NCI-H82 treated with DMSO at 0.1 percent for 48 hours (cell line): ENCODE measurements around the gene TFDP2.
A peak's percentile ranks its signal among the peaks of the same experiment; 100 is the strongest.
"Not testable (repeated sequence)": the region's sequence is repeated elsewhere in the genome, so short reads cannot be mapped to it uniquely, and the experiment has no call there.

ENCODE experiments used
- DNase-seq: peaks from one replicate; lab custom pipeline; 2025; ENCODE audit not compliant: unreplicated experiment; lab: John Stamatoyannopoulos, UW

TFDP2 gene

DNA sequence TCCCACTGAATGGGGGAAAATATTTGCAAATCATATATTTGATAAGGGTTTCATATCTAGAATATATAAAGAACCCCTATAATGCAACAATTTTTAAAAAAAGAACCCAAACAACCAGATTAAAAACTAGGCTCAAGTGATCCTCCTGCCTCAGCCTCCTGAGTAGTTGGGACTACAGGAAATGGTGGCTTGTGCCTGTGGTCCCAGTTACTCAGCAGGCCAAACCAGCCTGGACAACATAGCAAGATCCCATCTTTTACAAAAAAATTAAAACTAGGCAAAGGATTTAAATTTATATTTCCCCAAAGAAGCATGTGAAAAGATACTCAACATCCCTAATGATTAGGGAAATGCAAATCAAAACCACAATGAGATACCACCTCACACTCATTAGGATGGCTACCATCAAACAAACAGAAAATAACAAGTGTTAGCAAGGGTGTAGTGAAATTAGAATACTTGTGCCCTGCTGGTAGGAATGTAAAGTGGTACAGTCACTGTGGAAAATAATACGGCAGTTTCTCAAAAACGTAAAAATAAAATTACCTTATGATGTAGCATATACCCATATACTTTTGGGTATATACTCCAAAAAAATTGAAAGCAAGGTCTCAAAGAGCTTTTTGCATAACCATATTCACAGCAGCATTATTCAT, 19.7 kb downstream of the TFDP2 start:
- DNase-seq = no peak

DNA sequence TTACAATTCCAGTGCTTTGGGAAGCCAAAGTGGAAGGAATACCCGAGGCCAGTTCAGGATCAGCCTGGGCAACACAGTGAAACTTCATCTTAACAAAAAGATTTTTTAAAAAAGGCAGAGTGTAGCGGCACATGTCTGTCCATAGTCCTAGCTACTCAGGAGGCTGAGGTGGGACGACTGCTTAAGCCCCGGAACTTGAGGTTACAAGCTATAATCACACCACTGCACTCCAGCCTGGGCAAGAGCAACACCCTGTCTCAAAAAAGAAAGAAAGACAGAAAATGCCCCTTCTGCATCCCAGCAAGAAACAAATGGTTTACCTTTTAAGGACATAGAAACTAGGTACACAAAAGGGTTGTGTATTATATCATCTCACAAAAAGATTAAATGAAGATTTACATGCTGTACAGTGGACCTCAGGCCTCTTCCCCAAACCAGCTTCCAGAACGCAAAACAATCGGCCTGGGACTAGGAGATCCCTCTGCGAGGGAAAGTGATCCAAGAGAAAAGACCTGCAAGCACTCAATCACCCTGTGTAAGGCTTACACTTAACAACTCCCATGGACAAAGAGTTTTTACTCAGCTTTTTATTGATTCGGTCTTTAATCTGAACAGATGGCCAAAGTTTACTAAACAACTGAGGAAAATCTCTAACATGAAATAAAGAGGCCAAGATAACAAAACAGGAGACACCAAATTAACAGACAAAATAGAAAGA, 21.2 kb downstream of the TFDP2 start:
- no peak for DNase-seq

DNA sequence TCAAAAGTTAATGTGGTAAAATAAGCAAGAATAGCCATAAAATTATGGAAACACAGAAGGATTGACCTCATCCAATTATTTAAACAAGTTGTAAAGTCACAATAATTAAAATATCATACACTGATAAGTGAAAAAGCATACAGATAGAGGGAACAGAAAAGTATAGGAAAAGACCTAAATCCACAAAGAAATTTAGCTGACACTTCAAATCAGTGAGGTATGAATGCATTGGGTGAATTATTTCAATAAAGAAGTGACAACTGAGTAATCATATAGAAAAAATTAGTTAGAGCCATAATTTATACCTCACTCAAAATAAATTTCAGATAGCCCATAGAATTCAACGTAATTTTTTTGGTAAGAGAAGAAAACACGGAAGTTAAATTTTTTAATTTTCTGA, 25.1 kb downstream of the TFDP2 start:
- DNase-seq = no peak

DNA sequence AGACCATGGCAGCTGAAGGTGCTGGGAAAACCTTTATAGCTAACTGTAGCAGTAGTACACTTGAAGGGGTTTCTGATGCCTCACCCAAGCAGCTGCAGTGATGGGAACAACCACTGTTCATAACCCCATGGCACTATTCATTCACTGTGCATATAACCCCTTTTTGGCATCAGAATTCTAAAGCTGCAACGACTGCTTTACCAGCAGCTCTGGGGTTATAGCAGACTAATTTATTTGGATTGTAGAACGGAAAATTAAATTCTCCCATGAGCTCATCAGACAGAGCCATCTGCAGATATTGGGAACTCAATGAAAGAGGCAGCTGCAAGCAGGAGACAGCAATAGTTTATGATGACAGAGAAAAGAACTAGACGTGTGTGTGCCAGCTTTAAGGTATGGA, 28.6 kb downstream of the TFDP2 start:
- DNase-seq = no peak

DNA sequence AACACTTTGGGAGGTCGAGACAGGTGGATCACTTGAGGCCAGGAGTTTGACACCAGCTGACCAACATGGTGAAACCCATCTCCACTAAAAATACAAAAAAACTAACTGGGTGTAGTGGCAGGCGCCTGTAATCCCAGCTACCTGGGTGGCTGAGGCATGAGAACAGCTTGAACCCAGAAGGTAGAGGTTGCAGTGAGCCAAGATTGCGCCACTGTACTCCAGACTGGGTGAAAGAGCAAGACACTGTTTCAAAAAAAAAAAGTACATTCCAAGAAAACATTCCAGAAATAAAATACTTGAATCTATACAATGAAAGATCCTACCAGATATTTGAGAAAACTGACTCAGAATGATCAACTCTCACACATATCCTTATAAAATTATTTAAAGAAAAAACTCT, 30.4 kb downstream of the TFDP2 start:
- DNase-seq = no peak

DNA sequence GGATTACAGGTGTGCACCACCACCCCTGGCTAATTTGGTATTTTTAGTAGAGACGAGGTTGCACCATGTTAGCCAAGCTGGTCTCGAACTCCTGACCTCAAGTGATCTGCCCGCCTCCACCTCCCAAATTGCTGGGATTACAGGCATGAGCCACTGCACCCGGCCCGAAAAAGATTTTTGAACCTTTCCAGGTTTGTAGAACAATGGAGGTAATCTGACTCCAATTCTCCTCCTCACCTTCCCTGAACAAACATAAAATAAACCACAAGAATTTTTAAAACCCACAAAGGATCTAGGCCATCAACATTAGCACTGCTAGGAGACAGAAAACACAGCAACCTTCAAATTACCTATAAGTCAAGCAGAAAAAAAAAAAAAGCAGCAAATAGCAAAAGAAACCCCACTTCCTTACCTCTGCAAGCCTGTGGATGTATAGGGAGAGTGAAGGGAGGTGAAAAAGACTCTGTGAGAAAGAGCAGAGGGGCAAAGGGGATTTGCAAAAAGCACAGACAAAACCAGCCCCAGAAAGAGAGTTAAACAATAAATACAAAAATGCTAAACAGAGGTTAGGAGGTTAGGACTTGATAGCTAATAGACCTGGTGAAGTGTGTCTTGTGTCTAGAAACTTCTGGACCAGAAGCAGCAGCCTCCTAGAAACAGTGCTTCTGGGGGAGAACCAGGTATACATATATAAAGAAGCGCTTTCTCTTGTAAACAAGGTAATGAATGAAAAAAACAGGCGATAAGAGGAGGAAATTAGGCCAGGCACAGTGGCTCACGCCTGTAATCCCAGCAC, 32.1 kb downstream of the TFDP2 start:
- no peak for DNase-seq

DNA sequence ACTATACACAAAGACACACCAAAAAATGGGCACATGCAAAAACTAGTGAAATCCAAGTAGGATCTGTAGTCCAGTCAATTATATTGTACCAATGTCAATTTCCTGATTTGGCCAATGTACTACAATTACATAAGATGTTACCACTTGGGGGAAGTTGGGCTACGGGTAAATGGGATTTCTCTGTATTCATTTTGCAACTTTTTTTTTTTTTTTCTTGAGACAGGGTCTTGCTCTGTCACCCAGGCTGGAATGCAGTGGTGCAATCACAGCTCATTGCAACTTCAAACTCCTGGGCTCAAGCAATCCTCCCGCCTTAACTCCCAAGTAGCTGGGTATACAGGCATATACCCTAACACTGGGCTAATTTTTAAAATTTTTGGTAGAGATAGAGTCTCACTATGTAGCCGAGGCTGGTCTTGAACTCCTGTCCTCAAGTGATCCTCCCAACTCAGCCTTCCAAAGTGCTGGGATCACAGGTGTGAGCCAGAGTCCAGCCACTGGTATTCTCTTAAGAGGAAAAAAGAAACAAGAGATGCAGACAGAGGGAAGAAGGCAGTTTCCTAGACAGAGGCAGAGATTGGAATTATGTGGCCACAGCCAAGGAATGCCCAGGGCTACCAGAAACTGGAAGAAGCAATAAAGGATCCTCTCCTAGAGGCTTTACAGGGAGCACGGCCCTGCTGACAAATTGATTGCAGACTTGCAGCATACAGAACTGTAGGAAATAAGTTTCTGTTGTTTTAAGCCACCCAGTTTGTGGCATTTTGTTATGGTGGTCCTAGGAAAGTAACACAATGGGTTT, 33.3 kb downstream of the TFDP2 start:
- no peak for DNase-seq

DNA sequence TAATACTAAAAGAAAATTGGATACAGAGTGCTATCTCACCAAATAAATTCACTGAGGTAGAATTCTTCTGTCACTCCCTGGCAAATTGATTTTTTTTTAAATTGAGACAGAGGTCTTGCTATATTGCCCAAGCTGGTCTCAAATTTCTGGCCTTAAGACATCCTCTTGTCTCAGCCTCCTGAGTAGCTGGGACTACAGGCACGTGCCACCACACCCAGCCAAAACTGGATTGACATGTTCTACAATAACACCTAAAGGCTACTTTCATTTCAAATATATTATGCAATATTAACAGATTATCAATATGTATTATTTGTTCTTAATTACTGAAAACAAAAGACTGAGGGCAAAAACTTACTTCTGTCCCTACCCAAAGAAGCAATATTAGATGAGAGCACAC, 36.7 kb downstream of the TFDP2 start:
- DNase-seq = no peak

DNA sequence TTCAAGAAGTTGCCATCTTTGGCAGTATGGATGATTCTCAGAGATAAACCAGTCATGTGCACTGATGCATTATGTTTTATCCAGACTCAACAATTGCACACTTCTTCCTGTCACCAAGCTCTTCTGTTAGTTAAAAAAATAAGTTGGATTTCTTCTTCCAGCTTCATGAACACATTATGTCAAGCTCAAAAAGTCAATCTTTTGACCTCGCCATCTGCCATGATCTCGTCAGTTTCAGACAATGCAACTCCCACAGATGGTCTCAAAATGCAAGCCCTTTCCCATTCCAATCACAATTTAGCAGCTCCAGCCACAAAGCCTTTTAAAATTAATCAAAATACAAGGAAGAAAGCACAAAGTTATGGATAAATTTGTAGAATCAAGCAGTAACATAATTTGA, 42.8 kb downstream of the TFDP2 start:
- DNase-seq = peak; percentile 75

DNA sequence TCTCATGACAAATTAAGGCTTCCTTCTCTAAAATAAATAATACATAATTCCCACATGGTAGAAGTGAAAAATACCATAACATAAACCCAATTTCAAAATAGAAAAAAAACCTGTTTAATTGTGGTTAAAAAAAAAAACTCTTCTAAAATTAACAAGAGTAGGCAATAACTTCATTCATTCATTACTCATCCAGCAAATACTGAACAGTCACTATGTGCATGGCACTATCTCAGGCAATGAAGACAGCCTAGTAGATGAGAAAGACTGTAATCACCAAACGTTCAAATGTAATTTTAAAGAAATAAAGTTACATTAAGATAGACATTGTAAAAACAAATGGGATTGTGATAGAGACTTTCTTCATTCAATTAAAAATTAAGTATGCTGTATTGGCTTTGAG, 43.4 kb downstream of the TFDP2 start:
- DNase-seq = no peak

DNA sequence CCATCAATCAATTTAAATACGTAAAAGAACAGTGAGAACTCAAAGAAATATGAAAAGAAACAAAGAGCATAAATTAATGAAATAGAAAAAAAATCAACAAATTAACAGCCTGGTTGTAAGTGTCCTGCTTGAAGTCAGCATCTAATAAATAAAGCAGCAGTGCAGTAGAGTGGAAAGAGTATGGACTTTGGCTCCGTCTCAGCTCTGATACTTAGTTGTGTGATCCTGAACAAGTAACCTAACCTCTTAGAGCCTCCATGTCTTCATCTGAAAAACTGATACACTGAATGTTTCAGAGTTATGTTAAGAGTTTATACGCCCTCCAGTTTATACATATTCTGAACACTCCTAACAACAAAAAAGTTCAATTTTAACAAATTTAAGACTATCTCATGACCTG, 44.6 kb downstream of the TFDP2 start:
- no peak for DNase-seq

DNA sequence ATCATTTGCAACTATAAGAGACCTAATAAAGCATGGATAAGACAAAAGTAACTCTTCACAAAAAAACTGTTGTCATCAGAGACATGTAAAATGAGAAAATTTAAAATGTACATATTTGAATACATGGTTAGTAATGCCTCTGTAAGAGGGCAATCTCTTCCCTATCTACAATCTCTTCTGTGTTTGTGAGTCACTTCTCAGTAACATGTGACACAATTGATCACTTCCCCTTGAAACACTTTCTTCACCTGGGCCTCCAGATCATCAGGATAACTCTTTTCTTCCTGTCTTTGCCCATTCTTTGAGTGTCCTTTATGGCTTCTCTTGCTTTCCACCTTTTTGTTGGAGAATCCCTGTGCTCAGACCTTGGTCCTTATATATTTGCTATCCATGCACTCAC, 50.4 kb downstream of the TFDP2 start:
- no peak for DNase-seq

DNA sequence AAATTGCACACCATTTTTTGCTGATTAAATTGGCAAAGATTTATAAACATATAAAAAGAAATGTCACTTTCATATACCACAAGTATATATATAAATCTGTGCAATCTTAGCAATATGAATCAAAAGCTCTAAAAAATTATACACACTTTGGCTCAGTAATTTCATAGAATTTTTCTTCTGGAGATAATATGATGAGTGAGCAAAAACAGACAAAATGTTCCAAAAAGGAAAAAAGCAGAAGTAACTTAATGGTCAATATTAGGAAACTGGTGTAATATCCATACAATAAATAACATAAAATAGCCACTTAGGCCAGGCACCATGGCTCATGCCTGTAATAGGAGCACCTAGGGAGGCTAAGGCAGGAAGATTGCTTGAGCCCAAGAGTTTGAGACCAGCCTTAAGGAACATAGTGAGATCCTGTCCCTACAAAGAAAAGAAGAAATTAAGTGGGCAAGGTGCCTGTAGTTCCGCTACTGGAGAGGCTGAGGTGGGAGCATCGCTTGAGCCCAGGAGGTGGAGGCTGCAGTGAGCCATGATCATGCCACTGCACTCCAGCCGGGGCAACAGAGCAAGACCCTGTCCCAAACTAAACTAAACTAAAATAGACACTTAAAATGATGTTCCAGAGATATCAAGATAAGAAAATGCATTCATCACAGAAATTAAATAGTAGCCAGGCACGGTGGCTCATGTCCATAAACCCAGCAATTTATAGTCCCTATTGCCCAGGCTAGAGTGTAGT, 52.1 kb downstream of the TFDP2 start:
- no peak for DNase-seq

DNA sequence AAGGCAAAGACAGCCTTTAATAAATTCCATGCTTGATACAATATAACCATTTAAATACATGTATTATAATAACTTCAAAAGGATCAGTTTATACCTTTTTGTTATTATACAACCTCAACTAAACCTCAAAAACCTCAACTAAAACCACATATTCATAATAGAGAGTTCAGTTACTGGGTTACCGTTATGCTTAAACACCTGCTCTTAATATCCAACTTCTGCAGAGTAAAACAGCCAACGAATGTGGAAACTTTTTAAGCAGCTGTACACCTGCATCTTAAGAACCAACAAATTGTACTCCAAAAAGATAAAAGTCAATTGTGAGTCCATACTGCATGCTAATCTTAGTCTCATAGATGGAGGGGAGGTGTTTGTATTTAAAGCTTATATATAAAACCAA, 53.5 kb downstream of the TFDP2 start:
- DNase-seq = no peak

DNA sequence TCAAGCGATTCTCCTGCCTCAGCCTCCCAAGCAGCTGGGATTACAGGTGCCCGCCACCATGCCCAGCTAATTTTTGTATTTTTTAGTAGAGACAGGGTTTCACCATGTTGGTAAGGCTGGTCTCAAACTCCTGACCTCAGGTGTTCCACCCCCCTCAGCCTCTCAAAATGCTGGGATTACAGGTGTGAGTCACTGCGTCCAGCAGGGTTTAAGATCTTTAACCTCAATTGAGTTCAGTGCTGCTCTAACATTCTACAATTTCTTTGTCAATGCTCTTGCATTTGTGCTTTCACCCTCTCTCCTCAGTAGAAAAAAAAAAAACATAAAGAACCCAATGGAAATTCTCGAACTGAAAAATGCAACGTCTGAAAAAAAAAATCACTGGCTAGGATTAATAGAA, 60.4 kb downstream of the TFDP2 start:
- DNase-seq = not testable (repeated sequence)

DNA sequence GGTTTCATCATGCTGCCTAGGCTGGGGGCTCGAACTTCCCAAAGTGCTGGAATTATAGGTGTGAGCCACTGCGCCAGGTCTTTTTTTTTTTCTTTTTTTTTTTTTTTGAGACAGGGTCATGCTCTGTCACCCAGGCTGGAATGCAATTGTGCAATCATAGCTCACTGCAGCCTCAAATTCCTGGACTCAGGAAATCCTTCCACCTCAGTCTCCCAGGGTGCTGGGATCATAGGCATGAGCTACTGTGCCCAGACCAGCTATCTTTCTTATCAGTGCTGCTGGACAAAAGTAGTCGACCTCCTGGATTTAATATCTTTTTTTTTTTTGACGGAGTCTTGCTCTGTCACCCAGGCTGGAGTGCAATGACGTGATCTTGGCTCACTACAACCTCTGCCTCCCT, 60.8 kb downstream of the TFDP2 start:
- DNase-seq = no peak

DNA sequence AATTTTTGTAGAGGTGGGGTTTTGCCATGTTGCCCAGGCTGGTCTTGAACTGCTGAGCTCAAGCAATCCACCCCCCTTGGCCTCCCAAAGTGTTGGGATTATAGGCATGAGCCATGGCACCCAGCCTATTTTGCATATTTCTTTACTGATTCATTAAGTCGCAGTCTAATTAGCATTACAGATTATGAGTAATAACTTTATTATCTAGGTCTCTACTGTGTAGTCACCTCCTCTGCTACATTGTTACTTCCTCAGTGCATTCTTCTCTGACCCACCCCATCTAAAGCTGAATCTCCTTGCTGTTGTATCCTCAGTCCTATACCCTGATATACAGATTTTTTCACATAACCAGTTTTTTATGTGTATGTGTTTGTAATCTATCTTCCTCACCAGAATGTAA, 61.7 kb downstream of the TFDP2 start:
- DNase-seq = no peak

DNA sequence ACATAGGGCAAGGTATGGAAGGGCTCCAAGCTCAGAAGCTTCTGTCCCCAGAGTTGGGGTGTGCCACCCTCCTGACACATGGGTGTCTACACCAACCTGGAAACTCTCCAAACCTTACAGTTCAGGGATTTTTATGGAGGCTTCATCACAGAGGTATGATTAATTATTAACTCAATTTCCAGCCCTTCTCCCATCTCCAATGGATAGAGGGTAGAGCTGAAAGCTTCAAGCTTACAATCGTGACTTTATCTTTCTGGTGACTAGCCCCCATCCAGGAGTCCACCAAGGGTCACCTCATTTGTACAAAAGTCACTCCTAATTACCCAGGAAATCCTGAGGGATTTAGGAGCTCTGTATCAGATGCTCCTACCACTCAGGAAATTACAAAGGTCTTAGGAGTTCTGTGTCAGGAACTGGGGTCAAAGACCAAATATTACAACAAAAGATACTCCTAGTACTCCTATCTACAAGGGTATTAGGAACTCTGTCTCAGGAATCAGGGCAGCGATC, 62.7 kb downstream of the TFDP2 start:
- DNase-seq = no peak

DNA sequence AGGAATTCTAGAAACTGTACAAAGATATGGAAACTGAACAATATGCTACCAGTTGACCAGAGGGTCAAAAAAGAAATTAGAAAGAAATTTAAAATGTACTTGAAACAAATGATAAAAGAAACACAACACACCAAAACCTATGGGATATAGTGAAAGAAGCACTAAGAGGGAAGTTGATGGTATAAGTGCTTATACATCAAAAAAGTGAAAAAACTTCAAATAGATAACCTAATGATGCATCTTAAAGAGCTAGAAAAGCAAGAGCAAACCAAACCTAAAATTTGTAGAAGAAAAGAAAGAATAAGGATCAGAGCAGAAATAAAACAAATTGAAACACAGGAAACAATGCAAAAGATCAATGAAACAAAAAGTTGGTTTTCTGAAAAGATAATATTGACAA, 68.2 kb downstream of the TFDP2 start:
- DNase-seq = no peak

DNA sequence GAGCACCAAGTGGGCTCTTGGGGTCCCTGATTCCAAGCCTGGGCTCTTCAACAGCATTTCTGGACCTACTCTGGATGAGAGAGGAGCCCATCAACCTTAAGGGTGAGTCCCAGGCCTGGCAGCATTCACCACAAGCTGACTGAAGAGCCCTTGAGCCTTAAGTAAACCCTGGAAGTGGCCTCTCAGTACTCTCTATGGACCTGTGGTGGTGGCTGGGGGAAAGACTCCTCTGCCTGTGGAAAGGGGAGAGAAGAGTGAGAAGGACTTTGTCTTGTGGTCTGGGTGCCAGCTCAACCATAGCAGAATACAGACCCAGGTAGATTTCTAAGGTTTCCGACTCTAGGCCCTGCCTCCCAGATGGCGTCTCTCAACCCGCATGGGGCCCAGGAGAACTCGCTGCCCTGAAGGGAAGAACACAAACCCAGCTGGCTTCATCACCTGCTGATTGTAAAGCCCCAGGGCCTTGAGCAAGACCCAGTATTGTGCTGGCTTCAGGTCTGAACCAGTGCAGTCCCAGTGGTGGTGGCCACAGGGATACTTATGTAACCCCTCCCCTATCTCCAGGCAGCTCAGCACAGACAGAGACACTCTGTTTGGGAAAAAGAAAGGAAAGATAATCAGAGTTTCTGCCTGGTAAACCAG, 71.4 kb downstream of the TFDP2 start:
- no peak for DNase-seq
